Neural progenitor cell (in vitro differentiated cells): Measurements from ENCODE around the gene VDAC2.

ENCODE experiments used
- CTCF ChIP-seq: fragments of 200-600 bp; sonication (generic); IDR thresholded peaks from 2 replicates; pipeline ENCODE4 v1.5.1; 2017; ENCODE audit warnings: antibody characterized with exemption, mild to moderate bottlenecking
- EZH2 ChIP-seq: fragments of 200-600 bp; sonication (generic); IDR thresholded peaks from 2 replicates; pipeline ENCODE4 v1.6.1; 2017; ENCODE audit warnings: antibody characterized with exemption, mild to moderate bottlenecking, moderate library complexity
- EZH2phosphoT487 ChIP-seq: fragments of 200-600 bp; sonication (generic); IDR thresholded peaks from 2 replicates; pipeline ENCODE4 v1.6.1; 2017; ENCODE audit warnings: antibody characterized with exemption

GRCh38 chr10:75175046-75175445 lies 35.5 kb upstream of the VDAC2 start:
- TF ChIP-seq CTCF: no peak
- no peak for TF ChIP-seq EZH2
- no peak for TF ChIP-seq EZH2phosphoT487
